WTC11 (cell line): Measurements from ENCODE around the gene RYR2. TPM values are rescaled to one million over a fixed set of nuclear protein-coding genes. Genes with fewer than 3 reads are reported as not detected.

Experiments
- ATAC-seq: fragments of 200-7000 bp; cut with Tn5 transposase; 2 replicates; pipeline ENCODE4 v1.10.0; 2021; ENCODE audit warnings: mild to moderate bottlenecking, moderate library complexity
- CTCF ChIA-PET: fragments of 300-600 bp; sonication (Branson Sonifier 250); formaldehyde crosslinking; loops from one replicate; lab custom pipeline; 2021; ENCODE audit warnings: antibody characterized with exemption; lab: Charles Lee
- POLR2A ChIA-PET: fragments of 350-600 bp; sonication (Branson Sonifier 250); formaldehyde crosslinking; loops from one replicate; lab custom pipeline; 2021; ENCODE audit warnings: antibody characterized with exemption; lab: Charles Lee
- DNase-seq: peaks from one replicate; pipeline ENCODE4 v3.0.0; 2021; ENCODE audit warnings: low spot score
- H3K27ac Mint-ChIP-seq: 2 replicates; pipeline ENCODE4 v1.8.0; 2021; ENCODE audit warnings: mixed read lengths
- H3K27me3 Mint-ChIP-seq: 2 replicates; pipeline ENCODE4 v1.8.0; 2021; ENCODE audit warnings: low read depth, mild to moderate bottlenecking, moderate library complexity, mixed read lengths
- H3K36me3 Mint-ChIP-seq: 2 replicates; pipeline ENCODE4 v1.8.0; 2021; ENCODE audit warnings: mixed read lengths
- H3K4me1 Mint-ChIP-seq: 2 replicates; pipeline ENCODE4 v1.8.0; 2022; ENCODE audit warnings: mixed read lengths
- H3K4me3 Mint-ChIP-seq: 2 replicates; pipeline ENCODE4 v1.8.0; 2021; ENCODE audit warnings: mild to moderate bottlenecking, moderate library complexity, mixed read lengths
- H3K9me3 Mint-ChIP-seq: 2 replicates; pipeline ENCODE4 v1.8.0; 2021; ENCODE audit warnings: mixed read lengths
- GRHL2 ChIP-seq: fragments of 250-450 bp; sonication (Bioruptor Pico); IDR thresholded peaks from 2 replicates; pipeline ENCODE4 v1.8.0; 2022; ENCODE audit warnings: mild to moderate bottlenecking, moderate library complexity; ENCODE audit not compliant: insufficient replicate concordance, severe bottlenecking
- JAZF1 ChIP-seq: fragments of 250-450 bp; sonication (Bioruptor Pico); IDR thresholded peaks from 2 replicates; pipeline ENCODE4 v1.9.0; 2021; ENCODE audit warnings: moderate library complexity, mild to moderate bottlenecking, inconsistent platforms
- KAT7 ChIP-seq: sonication (generic); formaldehyde crosslinking; IDR thresholded peaks from 2 replicates; pipeline ENCODE4 v1.8.1; 2023; ENCODE audit warnings: missing genetic modification reagents, mild to moderate bottlenecking, borderline replicate concordance
- NFYB ChIP-seq: sonication (generic); formaldehyde crosslinking; conservative IDR thresholded peaks from 2 replicates; pipeline ENCODE4 v1.8.0; 2022; ENCODE audit warnings: low read depth, missing genetic modification reagents
- NR2C2 ChIP-seq: sonication (generic); formaldehyde crosslinking; IDR thresholded peaks from 2 replicates; pipeline ENCODE4 v1.8.0; 2022; ENCODE audit warnings: mild to moderate bottlenecking, missing genetic modification reagents
- RELA ChIP-seq: sonication (generic); formaldehyde crosslinking; IDR thresholded peaks from 2 replicates; pipeline ENCODE4 v1.8.1; 2022; ENCODE audit warnings: missing genetic modification reagents, mild to moderate bottlenecking, borderline replicate concordance
- TEAD1 ChIP-seq: sonication (generic); formaldehyde crosslinking; IDR thresholded peaks from 2 replicates; pipeline ENCODE4 v1.8.0; 2022; ENCODE audit warnings: mild to moderate bottlenecking, missing genetic modification reagents
- ZBTB21 ChIP-seq: sonication (generic); formaldehyde crosslinking; IDR thresholded peaks from 2 replicates; pipeline ENCODE4 v1.8.1; 2023; ENCODE audit warnings: mild to moderate bottlenecking, missing genetic modification reagents, borderline replicate concordance
- ZNF232 ChIP-seq: sonication (generic); formaldehyde crosslinking; IDR thresholded peaks from 2 replicates; pipeline ENCODE4 v1.8.0; 2022; ENCODE audit warnings: mild to moderate bottlenecking, missing genetic modification reagents
- ZNF396 ChIP-seq: fragments of 250-450 bp; sonication (Bioruptor Pico); IDR thresholded peaks from 2 replicates; pipeline ENCODE4 v1.8.0; 2021; ENCODE audit warnings: mild to moderate bottlenecking, moderate library complexity, borderline replicate concordance
- ZNF416 ChIP-seq: fragments of 250-450 bp; sonication (Bioruptor Pico); IDR thresholded peaks from 2 replicates; pipeline ENCODE4 v1.9.0; 2021; ENCODE audit warnings: mild to moderate bottlenecking, inconsistent platforms
- total RNA-seq: library from RNA; stranded (reverse); gene quantifications from 3 replicates; pipeline ENCODE4 v1.2.3, GENCODE V29; 2021
- TF ChIP-seq, protein P1 (sequence below): fragments of 250-450 bp; sonication (Bioruptor Pico); IDR thresholded peaks from 2 replicates; pipeline ENCODE4 v1.8.0; 2021; ENCODE audit warnings: mild to moderate bottlenecking
- TF ChIP-seq, protein P2 (sequence below): fragments of 250-450 bp; sonication (Bioruptor Pico); IDR thresholded peaks from 2 replicates; pipeline ENCODE4 v1.9.0; 2021; ENCODE audit warnings: mild to moderate bottlenecking, borderline replicate concordance
- TF ChIP-seq, protein P3 (sequence below): sonication (generic); formaldehyde crosslinking; IDR thresholded peaks from 2 replicates; pipeline ENCODE4 v1.8.1; 2022; ENCODE audit warnings: mild to moderate bottlenecking, moderate library complexity, missing genetic modification reagents
- TF ChIP-seq, protein P4 (sequence below): sonication (generic); formaldehyde crosslinking; IDR thresholded peaks from 2 replicates; pipeline ENCODE4 v1.8.0; 2023; ENCODE audit warnings: mild to moderate bottlenecking, missing genetic modification reagents
- TF ChIP-seq, protein P5 (sequence below): sonication (generic); formaldehyde crosslinking; conservative IDR thresholded peaks from 2 replicates; pipeline ENCODE4 v1.8.1; 2022; ENCODE audit warnings: mild to moderate bottlenecking, missing genetic modification reagents
- TF ChIP-seq, protein P6 (sequence below): sonication (generic); formaldehyde crosslinking; IDR thresholded peaks from 2 replicates; pipeline ENCODE4 v1.8.1; 2023; ENCODE audit warnings: mild to moderate bottlenecking, missing genetic modification reagents
- TF ChIP-seq, protein P7 (sequence below): sonication (generic); formaldehyde crosslinking; conservative IDR thresholded peaks from 2 replicates; pipeline ENCODE4 v1.8.1; 2023; ENCODE audit warnings: mild to moderate bottlenecking, low read depth, missing genetic modification reagents, moderate library complexity

The RYR2 gene
- total RNA-seq, 1 experiment from 2014 or later = 7.9 TPM

DNA sequence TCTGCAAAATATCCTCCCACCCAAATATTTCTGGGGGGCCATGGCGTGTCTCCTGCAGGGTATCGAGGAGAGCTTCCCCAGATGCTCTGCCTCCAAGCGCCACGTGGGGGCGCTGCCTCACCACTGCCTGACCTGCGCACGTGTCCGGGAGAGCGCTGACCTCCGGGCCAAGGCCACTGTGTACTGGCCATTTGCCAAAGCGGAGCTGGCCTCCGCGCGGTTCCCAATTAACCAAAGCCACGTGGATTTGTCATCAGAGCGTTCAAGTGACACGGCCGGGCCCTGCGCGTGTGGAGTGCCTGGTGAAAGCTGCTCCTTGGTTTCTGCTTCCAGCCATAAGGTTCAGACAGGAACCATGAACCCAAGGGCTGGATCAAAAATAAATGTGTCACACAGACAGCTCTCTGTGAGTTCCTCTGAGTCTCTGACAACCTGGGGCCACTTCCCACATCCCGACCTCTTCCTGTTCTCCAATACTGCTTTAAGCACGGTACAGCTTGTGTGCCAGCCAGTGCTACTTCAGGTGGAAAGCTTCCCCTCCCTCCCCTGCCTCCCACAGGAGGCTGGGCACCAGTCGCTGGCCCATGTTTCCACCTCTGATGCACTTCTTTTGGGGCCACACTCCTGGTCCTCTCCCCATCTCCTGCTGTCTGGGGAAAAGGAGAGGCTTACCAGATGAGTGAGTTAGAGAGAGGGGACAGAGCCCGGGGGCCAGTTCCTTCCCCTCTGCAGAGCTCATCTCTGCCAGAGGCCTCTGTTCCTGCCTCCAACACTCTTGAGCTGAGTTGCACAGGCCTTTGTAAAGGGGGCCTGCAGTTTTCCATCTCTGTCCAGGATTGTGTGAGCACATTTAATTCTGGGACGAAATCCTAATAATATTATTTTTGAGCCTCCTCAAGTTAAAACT, 822.6 kb downstream of the RYR2 start (continued):
- TF ChIP-seq, protein P1, sequence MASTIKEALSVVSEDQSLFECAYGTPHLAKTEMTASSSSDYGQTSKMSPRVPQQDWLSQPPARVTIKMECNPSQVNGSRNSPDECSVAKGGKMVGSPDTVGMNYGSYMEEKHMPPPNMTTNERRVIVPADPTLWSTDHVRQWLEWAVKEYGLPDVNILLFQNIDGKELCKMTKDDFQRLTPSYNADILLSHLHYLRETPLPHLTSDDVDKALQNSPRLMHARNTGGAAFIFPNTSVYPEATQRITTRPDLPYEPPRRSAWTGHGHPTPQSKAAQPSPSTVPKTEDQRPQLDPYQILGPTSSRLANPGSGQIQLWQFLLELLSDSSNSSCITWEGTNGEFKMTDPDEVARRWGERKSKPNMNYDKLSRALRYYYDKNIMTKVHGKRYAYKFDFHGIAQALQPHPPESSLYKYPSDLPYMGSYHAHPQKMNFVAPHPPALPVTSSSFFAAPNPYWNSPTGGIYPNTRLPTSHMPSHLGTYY = no peak
- TF ChIP-seq RELA (CRISPR knock-in tag) = no peak
- TF ChIP-seq KAT7 (CRISPR knock-in tag) = no peak
- peak; percentile 72 for TF ChIP-seq ZBTB21 (CRISPR knock-in tag)
- TF ChIP-seq, protein P2, sequence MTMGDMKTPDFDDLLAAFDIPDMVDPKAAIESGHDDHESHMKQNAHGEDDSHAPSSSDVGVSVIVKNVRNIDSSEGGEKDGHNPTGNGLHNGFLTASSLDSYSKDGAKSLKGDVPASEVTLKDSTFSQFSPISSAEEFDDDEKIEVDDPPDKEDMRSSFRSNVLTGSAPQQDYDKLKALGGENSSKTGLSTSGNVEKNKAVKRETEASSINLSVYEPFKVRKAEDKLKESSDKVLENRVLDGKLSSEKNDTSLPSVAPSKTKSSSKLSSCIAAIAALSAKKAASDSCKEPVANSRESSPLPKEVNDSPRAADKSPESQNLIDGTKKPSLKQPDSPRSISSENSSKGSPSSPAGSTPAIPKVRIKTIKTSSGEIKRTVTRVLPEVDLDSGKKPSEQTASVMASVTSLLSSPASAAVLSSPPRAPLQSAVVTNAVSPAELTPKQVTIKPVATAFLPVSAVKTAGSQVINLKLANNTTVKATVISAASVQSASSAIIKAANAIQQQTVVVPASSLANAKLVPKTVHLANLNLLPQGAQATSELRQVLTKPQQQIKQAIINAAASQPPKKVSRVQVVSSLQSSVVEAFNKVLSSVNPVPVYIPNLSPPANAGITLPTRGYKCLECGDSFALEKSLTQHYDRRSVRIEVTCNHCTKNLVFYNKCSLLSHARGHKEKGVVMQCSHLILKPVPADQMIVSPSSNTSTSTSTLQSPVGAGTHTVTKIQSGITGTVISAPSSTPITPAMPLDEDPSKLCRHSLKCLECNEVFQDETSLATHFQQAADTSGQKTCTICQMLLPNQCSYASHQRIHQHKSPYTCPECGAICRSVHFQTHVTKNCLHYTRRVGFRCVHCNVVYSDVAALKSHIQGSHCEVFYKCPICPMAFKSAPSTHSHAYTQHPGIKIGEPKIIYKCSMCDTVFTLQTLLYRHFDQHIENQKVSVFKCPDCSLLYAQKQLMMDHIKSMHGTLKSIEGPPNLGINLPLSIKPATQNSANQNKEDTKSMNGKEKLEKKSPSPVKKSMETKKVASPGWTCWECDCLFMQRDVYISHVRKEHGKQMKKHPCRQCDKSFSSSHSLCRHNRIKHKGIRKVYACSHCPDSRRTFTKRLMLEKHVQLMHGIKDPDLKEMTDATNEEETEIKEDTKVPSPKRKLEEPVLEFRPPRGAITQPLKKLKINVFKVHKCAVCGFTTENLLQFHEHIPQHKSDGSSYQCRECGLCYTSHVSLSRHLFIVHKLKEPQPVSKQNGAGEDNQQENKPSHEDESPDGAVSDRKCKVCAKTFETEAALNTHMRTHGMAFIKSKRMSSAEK (CRISPR knock-in tag) = peak; percentile 64; the same call in 1 of the 2 replicates
- no peak for TF ChIP-seq ZNF396 (CRISPR knock-in tag)
- TF ChIP-seq NFYB (CRISPR knock-in tag) = no peak
- TF ChIP-seq, protein P3, sequence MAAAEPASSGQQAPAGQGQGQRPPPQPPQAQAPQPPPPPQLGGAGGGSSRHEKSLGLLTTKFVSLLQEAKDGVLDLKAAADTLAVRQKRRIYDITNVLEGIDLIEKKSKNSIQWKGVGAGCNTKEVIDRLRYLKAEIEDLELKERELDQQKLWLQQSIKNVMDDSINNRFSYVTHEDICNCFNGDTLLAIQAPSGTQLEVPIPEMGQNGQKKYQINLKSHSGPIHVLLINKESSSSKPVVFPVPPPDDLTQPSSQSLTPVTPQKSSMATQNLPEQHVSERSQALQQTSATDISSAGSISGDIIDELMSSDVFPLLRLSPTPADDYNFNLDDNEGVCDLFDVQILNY (CRISPR knock-in tag) = peak; percentile 74; the same call in 1 of the 2 replicates
- TF ChIP-seq, protein P4, sequence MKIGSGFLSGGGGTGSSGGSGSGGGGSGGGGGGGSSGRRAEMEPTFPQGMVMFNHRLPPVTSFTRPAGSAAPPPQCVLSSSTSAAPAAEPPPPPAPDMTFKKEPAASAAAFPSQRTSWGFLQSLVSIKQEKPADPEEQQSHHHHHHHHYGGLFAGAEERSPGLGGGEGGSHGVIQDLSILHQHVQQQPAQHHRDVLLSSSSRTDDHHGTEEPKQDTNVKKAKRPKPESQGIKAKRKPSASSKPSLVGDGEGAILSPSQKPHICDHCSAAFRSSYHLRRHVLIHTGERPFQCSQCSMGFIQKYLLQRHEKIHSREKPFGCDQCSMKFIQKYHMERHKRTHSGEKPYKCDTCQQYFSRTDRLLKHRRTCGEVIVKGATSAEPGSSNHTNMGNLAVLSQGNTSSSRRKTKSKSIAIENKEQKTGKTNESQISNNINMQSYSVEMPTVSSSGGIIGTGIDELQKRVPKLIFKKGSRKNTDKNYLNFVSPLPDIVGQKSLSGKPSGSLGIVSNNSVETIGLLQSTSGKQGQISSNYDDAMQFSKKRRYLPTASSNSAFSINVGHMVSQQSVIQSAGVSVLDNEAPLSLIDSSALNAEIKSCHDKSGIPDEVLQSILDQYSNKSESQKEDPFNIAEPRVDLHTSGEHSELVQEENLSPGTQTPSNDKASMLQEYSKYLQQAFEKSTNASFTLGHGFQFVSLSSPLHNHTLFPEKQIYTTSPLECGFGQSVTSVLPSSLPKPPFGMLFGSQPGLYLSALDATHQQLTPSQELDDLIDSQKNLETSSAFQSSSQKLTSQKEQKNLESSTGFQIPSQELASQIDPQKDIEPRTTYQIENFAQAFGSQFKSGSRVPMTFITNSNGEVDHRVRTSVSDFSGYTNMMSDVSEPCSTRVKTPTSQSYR = no peak
- no peak for TF ChIP-seq ZNF416
- TF ChIP-seq, protein P5, sequence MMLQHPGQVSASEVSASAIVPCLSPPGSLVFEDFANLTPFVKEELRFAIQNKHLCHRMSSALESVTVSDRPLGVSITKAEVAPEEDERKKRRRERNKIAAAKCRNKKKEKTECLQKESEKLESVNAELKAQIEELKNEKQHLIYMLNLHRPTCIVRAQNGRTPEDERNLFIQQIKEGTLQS (CRISPR knock-in tag) = no peak

DNA sequence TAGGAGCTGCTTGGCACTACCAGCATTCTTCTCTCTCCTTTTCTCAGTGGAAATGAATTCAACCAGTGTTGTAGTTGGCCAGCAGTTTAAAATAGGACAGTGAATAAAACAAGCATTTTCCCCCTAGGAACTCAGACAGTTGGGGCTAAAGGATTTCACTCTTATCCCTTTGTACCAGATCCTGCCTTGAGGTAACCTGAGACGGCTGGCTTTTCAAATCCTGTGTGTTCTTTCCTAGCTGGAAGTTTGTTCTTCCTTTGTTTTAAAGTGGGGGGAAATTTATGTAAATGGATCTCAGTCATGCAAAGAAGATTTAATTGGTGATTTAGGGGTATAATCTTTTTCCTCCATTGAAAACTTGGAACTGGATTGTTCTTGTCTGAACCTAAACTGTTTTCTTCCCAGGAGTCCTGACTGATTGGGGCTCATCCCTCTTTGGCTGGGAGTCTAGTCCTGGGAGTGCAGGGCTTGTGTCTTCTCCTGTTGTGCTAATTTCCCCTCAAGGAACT, 825.5 kb downstream of the RYR2 start:
- ChIA-PET POLR2A (no interaction called here), CTCF (interaction anchor here (1.0 kb wide), 1 partner anchor 16 kb away, joined by 6 read pairs; no protein-coding TSS in a partner anchor)
- Mint-ChIP-seq H3K4me1 (peaks cover 31% of the 10 kb centered on the region), H3K27ac (peak overlapping the region; percentile 91), H3K9me3 (peaks cover 10% of the 10 kb centered on the region), H3K27me3 (peaks cover 14% of the 10 kb centered on the region), H3K4me3 (no peak overlapping the region), H3K36me3 (no peaks in the 10 kb centered on the region; the same call in 1 of the 2 replicates)
- DNase-seq = no peak
- peak; percentile 54 for ATAC-seq
- TF ChIP-seq JAZF1 (CRISPR knock-in tag) = no peak
- TF ChIP-seq TEAD1 (CRISPR knock-in tag) = no peak
- no peak for TF ChIP-seq ZNF232 (CRISPR knock-in tag)
- no peak for TF ChIP-seq KAT7 (CRISPR knock-in tag)
- TF ChIP-seq, protein P6, sequence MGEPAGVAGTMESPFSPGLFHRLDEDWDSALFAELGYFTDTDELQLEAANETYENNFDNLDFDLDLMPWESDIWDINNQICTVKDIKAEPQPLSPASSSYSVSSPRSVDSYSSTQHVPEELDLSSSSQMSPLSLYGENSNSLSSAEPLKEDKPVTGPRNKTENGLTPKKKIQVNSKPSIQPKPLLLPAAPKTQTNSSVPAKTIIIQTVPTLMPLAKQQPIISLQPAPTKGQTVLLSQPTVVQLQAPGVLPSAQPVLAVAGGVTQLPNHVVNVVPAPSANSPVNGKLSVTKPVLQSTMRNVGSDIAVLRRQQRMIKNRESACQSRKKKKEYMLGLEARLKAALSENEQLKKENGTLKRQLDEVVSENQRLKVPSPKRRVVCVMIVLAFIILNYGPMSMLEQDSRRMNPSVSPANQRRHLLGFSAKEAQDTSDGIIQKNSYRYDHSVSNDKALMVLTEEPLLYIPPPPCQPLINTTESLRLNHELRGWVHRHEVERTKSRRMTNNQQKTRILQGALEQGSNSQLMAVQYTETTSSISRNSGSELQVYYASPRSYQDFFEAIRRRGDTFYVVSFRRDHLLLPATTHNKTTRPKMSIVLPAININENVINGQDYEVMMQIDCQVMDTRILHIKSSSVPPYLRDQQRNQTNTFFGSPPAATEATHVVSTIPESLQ = no peak
- TF ChIP-seq GRHL2 (CRISPR knock-in tag) = no peak
- TF ChIP-seq, protein P7, sequence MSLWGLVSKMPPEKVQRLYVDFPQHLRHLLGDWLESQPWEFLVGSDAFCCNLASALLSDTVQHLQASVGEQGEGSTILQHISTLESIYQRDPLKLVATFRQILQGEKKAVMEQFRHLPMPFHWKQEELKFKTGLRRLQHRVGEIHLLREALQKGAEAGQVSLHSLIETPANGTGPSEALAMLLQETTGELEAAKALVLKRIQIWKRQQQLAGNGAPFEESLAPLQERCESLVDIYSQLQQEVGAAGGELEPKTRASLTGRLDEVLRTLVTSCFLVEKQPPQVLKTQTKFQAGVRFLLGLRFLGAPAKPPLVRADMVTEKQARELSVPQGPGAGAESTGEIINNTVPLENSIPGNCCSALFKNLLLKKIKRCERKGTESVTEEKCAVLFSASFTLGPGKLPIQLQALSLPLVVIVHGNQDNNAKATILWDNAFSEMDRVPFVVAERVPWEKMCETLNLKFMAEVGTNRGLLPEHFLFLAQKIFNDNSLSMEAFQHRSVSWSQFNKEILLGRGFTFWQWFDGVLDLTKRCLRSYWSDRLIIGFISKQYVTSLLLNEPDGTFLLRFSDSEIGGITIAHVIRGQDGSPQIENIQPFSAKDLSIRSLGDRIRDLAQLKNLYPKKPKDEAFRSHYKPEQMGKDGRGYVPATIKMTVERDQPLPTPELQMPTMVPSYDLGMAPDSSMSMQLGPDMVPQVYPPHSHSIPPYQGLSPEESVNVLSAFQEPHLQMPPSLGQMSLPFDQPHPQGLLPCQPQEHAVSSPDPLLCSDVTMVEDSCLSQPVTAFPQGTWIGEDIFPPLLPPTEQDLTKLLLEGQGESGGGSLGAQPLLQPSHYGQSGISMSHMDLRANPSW (CRISPR knock-in tag) = no peak
- TF ChIP-seq NR2C2 (CRISPR knock-in tag) = no peak
